CD1c-positive myeloid dendritic cell (primary cell): ENCODE results near the gene NPL.

Experiments used
- DNase-seq: peaks from one replicate; pipeline ENCODE4 v3.0.0-alpha.2; 2016; ENCODE audit errors: extremely low spot score

The NPL gene

GRCh38 chr1:182816863-182817262 lies 27.3 kb downstream of the NPL start:
- DNase-seq: no peak

DNA sequence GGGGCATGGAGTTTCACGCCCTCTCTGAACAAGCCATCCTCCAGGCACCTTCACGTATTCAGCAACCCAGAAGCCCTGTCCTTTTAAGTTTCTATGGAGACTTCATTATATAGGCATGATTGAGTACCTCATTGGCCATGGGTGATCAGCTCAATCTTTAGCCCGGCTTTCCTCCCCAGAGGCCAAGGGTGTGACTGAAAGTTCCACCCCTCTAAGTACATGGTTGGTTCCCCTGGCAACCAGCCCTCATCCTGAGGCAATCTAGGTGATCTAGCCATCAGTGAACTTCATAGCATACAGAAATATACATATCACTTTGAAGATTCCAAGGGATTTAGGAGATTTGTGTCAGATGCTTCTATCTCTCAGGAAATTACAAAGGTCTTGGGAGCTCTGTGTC lies 28.2 kb downstream of the NPL start:
- no peak for DNase-seq

GRCh38 chr1:182823220-182823619 lies 33.6 kb downstream of the NPL start:
- no peak for DNase-seq

GRCh38 chr1:182826892-182827291 lies 37.3 kb downstream of the NPL start:
- DNase-seq: no peak

DNA sequence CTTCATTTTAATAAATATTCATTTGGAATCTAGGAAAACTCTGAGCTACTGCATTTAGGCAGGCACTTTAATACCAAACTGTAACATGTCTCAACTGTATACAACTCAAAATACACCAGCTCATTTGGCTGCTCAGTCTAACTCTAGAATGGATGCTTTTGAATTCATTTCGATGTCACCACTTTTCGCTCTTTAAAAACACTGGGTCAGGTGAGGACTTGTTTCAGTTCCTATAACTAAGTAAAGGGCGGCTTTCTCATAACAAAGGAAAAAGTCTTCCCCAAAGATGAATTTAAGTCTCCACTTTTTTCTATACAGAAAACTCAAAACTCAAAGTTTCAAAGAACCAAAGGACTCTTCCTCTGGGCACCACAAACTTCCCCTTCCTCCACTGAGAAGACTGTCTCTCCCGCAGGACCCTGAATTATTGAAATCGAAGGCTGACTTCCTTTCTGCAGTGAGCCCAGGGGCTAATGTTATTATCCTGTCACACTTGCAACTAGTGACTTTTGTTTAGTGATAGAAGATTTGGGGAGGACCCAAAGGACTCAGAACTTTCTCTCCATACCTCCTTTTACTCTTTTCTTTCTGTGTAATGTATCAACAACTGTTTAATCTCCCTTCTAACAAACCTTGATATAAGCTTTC lies 39.8 kb downstream of the NPL start:
- no peak for DNase-seq

- DNase-seq: no peak
Measured at GRCh38 chr1:182833271-182833670, 43.7 kb downstream of the NPL start.

- no peak for DNase-seq
Measured at GRCh38 chr1:182834326-182834725, 44.8 kb downstream of the NPL start.

GRCh38 chr1:182835806-182836205 lies 46.2 kb downstream of the NPL start:
- no peak for DNase-seq

GRCh38 chr1:182839209-182840066 lies 49.9 kb downstream of the NPL start, which contains the start of gene DHX9:
DHX9 (plus strand) TSS chr1:182839347; CDS start chr1:182842567, 3,220 bp downstream.
- DNase-seq: peak; percentile 97

DNA sequence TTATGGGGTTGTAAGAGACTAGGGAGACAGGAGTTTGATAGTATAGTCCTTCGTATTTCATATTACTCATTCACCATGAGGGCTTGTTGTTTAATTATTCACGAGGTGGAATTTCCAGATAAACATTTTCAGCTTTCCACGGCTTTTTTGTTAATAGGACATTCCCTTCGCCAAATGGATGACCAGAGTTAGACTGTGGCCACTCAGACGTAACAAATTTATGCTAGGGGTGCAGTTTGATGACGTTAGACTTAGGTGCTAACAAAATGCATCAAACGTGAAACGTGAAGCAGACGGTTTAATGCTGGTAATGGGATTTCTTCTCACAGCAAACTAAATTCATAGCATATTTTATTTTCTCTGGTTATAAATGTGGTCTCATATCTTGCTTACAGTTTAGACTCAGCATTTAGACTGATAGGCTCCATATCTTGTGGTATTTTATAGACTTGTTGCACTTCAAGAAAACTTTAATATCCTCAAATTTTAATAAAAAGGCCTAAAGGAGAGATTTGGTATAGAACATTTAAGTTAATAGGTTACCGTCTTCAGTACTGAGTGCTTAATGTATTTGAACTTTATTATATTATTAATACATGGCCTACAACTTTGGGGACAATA lies 51.9 kb downstream of the NPL start:
- DNase-seq: no peak

DNA sequence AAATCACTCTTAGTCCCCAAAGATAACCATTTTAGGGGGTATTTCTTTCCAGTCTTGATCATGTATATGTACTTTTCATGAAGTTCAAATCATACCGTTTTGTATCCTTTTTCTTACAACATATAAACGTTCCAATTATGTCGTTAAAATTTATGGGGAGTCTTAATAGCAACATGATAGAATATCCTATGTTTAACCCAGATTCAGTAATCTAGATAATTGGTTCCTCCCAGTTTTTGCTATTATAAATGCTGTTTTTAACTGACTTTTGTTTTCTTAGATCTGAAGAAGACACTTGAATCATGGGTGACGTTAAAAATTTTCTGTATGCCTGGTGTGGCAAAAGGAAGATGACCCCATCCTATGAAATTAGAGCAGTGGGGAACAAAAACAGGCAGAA lies 52.7 kb downstream of the NPL start:
- no peak for DNase-seq

GRCh38 chr1:182845379-182845778 lies 55.8 kb downstream of the NPL start:
- no peak for DNase-seq

DNA sequence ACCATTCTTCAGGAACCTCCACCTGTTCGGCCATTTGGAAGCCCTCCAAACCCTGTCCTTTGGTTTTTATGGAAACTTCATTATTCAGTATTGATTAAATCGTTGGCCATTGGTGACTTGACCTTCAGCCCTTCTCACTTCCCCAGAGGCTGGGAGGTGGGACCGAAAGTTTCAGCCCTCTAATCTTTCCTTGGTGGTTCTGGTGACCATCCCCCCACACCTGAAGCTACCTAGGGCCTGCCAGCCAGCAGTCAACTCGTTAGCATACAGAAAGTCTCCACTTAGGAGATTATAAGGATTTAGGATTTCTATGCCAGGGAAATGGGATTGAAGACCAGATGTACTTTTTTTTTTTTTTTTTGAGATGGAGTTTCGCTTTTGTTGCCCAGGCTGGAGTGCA lies 56.3 kb downstream of the NPL start:
- no peak for DNase-seq

GRCh38 chr1:182847105-182847504 lies 57.5 kb downstream of the NPL start:
- DNase-seq: no peak

DNA sequence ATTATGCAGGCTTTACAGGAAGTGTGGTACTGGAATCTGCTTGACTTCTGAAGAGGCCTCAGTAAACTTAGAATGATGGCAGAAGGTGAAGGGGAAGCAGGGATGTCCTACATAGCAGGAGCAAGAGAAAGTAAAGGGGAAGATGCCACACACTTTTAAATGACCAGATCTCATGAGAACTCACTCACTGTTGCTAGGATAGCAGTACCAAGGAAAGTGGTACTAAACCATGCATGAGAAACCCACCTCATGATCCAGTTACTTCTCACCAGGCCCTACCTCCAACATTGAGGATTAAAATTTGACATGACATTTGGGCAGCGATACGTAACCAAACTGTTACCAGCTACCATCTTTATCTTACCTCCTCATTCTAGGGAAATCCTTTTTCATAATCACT lies 59.2 kb downstream of the NPL start:
- no peak for DNase-seq

GRCh38 chr1:182850319-182850718 lies 60.7 kb downstream of the NPL start:
- no peak for DNase-seq

GRCh38 chr1:182851825-182852224 lies 62.3 kb downstream of the NPL start:
- DNase-seq: no peak

GRCh38 chr1:182855911-182856310 lies 66.3 kb downstream of the NPL start:
- no peak for DNase-seq

DNA sequence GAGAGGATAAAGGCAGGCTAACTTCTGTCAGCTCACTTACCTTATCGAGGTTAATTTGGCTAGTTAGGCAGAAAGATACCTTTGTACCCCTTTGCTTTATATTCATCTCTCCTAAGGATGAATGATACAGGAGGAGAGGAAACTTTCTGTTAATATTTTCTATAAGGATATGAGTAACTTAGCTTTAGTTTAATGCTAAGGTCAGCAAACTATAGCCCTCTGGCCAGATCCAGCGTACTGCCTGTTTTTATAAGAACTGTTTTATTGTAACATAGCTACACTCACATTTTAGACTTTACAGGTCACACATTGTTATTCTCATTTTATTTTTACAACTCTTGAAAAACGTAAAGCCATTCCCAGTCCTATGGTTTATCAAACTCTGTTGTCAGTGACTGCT lies 67.6 kb downstream of the NPL start:
- no peak for DNase-seq

DNA sequence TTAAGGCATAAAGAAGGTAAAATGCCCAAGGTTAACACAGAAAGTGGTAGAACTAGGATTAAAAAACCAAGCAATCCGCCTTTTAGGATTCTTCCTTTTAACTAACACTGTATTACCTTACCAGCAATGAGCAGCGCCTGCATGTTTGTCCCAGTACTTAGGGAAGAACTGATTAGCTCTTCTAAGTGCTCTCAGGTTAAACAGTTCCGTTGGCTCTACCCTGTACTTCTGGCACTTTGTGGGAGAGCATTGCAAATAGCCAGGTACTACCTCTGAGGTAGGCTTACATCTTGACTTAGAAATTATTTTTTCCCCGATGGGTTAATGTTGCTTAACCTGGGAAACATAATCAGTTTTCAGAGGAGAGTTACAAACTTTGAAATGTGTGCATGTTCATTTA lies 71.1 kb downstream of the NPL start:
- DNase-seq: no peak

DNA sequence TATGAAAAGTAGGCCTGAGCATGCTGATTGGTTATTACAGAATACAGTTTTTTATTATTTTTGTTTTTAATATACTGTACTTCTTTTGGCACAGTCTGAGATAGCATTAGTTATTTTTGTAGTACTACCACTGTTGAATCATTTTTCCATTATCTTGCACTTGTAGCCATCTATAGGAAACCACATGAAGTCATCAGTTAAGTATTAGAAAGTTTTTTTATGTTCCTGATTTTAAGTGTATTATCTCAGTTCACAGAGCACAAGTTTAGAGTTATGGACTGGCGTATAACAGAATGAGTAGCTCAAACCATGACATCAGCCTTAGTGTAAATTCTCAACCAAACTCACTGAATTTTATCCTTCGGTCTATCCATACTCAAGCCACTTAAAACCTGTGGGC lies 72.4 kb downstream of the NPL start:
- DNase-seq: no peak

DNA sequence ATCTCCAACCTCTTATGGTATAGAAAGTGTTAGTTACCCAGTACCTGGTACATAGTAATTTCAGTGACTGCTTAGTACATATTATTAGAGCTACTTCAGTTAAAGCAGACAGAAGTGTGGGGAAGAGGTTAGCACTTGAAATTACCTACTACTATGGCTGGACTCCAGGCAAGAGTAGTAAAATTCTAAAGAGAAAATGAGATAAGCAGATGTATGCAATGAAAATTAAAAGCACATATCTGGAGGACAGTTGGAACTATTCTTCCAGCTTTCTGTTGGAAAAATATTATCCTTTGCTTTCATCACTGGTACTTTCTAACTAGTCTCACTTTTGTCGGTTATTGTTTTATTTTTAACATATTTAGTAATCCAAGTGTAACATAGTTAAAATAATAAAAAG lies 73.3 kb downstream of the NPL start:
- no peak for DNase-seq

DNA sequence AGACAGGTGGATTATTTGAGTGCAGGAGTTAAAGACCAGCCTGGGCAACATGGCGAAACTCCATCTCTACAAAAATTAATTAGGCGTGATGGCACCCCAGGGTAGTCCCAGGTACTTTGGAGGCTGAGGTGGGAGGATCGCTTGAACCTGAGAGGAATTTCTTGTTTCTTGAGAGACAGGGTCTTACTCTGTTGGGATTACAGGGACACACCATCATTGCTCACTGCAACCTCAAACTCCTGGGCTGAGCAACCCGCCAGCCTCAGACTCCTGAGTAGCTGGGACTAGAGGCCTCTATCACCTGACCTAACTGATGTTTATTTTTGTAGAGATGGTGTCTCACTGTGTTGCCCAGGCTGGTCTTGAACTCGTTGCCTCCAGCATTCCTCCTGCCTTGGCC lies 74.4 kb downstream of the NPL start:
- no peak for DNase-seq
